Activated CD4-positive, alpha-beta T cell treated with anti-CD3 and anti-CD28 coated beads, Interleukin-2, amount 10 ng/mL, durations not matched to agents 24 days and 14 days (primary cell): ENCODE results near the gene ZNF280B. TPM values are rescaled to one million over a fixed set of nuclear protein-coding genes. Genes with fewer than 3 reads are reported as not detected.

ENCODE experiments used
- DNase-seq: peaks from one replicate; pipeline ENCODE4 v3.0.0; 2022
- H3K27ac Mint-ChIP-seq: one replicate; pipeline ENCODE4 v1.8.0; 2022; ENCODE audit warnings: mild to moderate bottlenecking, mixed read lengths
- H3K27me3 Mint-ChIP-seq: one replicate; pipeline ENCODE4 v1.8.0; 2022; ENCODE audit warnings: mixed read lengths
- H3K36me3 Mint-ChIP-seq: one replicate; pipeline ENCODE4 v1.8.0; 2022; ENCODE audit warnings: low read depth, mild to moderate bottlenecking, mixed read lengths
- H3K4me1 Mint-ChIP-seq: one replicate; pipeline ENCODE4 v1.8.0; 2021; ENCODE audit warnings: mixed read lengths
- H3K4me3 Mint-ChIP-seq: one replicate; pipeline ENCODE4 v1.8.0; 2022; ENCODE audit warnings: mild to moderate bottlenecking, moderate library complexity, mixed read lengths
- H3K9me3 Mint-ChIP-seq: one replicate; pipeline ENCODE4 v1.8.0; 2021; ENCODE audit warnings: mixed read lengths
- intact Hi-C: fragments of 100-400 bp; cut with micrococcal nuclease; formaldehyde crosslinking; loops from one replicate; pipeline ENCODE4 v1.15.1; 2023
- total RNA-seq: library from RNA; stranded (reverse); gene quantifications from 2 replicates; pipeline ENCODE4 v1.2.3, GENCODE V29; 2022

The ZNF280B gene
- total RNA-seq: 2.8 and 3.2 TPM in 2 replicates

- intact Hi-C loops: no loop called here
Observed at GRCh38 chr22:22508274-22509176, at the start of gene ZNF280B. ZNF280B (minus strand) TSS chr22:22508742; CDS start chr22:22489398, 19,344 bp downstream.

GRCh38 chr22:22556995-22557925, 48.7 kb upstream of the ZNF280B start:
- no peaks in the 10 kb centered on the region for H3K9me3 Mint-ChIP-seq
- peaks cover 6% of the 10 kb centered on the region for H3K4me1 Mint-ChIP-seq
- intact Hi-C loops: no loop called here
- no peak for DNase-seq
- H3K27ac Mint-ChIP-seq: no peak overlapping the region
- peaks cover under 1% of the 10 kb centered on the region for H3K27me3 Mint-ChIP-seq
- H3K4me3 Mint-ChIP-seq: no peak overlapping the region
- H3K36me3 Mint-ChIP-seq: no peaks in the 10 kb centered on the region

More at GRCh38 chr22:22508274-22509176, at the start of gene ZNF280B:
- Mint-ChIP-seq H3K9me3 (peaks cover 8% of the 10 kb centered on the region), H3K27me3 (peaks cover 20% of the 10 kb centered on the region), H3K36me3 (peaks cover 16% of the 10 kb centered on the region), H3K27ac (no peak within 1 kb of the TSS), H3K4me1 (peaks cover 9% of the 10 kb centered on the region), H3K4me3 (peak within 1 kb of the TSS; percentile 82)
- peak; percentile 96 for DNase-seq

- H3K4me3 Mint-ChIP-seq: no peak overlapping the region
- H3K9me3 Mint-ChIP-seq: no peaks in the 10 kb centered on the region
- DNase-seq: no peak
- H3K27me3 Mint-ChIP-seq: no peaks in the 10 kb centered on the region
- intact Hi-C loops: no loop called here
- no peaks in the 10 kb centered on the region for H3K36me3 Mint-ChIP-seq
- H3K27ac Mint-ChIP-seq: no peak overlapping the region
- H3K4me1 Mint-ChIP-seq: peaks cover 6% of the 10 kb centered on the region
Observed at GRCh38 chr22:22556578-22556977, 48.0 kb upstream of the ZNF280B start.

- intact Hi-C loops: no loop called here
- Mint-ChIP-seq H3K4me3 (no peak overlapping the region), H3K4me1 (peaks cover 6% of the 10 kb centered on the region), H3K27me3 (no peaks in the 10 kb centered on the region), H3K9me3 (no peaks in the 10 kb centered on the region), H3K27ac (no peak overlapping the region), H3K36me3 (no peaks in the 10 kb centered on the region)
- no peak for DNase-seq
Observed at GRCh38 chr22:22555596-22555995, 47.1 kb upstream of the ZNF280B start.

- intact Hi-C loops: no loop called here
- H3K4me3 Mint-ChIP-seq: no peak overlapping the region
- H3K36me3 Mint-ChIP-seq: no peaks in the 10 kb centered on the region
- no peak overlapping the region for H3K27ac Mint-ChIP-seq
- no peaks in the 10 kb centered on the region for H3K9me3 Mint-ChIP-seq
- peaks cover 6% of the 10 kb centered on the region for H3K4me1 Mint-ChIP-seq
- DNase-seq: no peak
- H3K27me3 Mint-ChIP-seq: no peaks in the 10 kb centered on the region
Observed at GRCh38 chr22:22554587-22555284, 46.2 kb upstream of the ZNF280B start.

GRCh38 chr22:22553735-22554586, 45.4 kb upstream of the ZNF280B start:
- Mint-ChIP-seq H3K36me3 (no peaks in the 10 kb centered on the region), H3K4me1 (peaks cover 3% of the 10 kb centered on the region), H3K27me3 (no peaks in the 10 kb centered on the region), H3K27ac (no peak overlapping the region), H3K4me3 (no peak overlapping the region), H3K9me3 (no peaks in the 10 kb centered on the region)
- intact Hi-C loops: no loop called here
- DNase-seq: no peak

GRCh38 chr22:22553141-22553540, 44.6 kb upstream of the ZNF280B start:
- no peak for DNase-seq
- intact Hi-C loops: no loop called here
- Mint-ChIP-seq H3K4me1 (peaks cover 2% of the 10 kb centered on the region), H3K27ac (no peak overlapping the region), H3K27me3 (peaks cover 2% of the 10 kb centered on the region), H3K9me3 (no peaks in the 10 kb centered on the region), H3K36me3 (no peaks in the 10 kb centered on the region), H3K4me3 (no peak overlapping the region)

- Mint-ChIP-seq H3K27me3 (peaks cover 2% of the 10 kb centered on the region), H3K4me1 (peaks cover 2% of the 10 kb centered on the region), H3K9me3 (no peaks in the 10 kb centered on the region), H3K4me3 (no peak overlapping the region), H3K27ac (no peak overlapping the region), H3K36me3 (no peaks in the 10 kb centered on the region)
- intact Hi-C loops: no loop called here
- DNase-seq: no peak
Observed at GRCh38 chr22:22552630-22553029, 44.1 kb upstream of the ZNF280B start.

GRCh38 chr22:22550789-22551434, 42.4 kb upstream of the ZNF280B start:
- Mint-ChIP-seq H3K4me3 (no peak overlapping the region), H3K27ac (no peak overlapping the region), H3K9me3 (no peaks in the 10 kb centered on the region), H3K36me3 (no peaks in the 10 kb centered on the region), H3K4me1 (peaks cover 2% of the 10 kb centered on the region), H3K27me3 (peaks cover 2% of the 10 kb centered on the region)
- intact Hi-C loops: no loop called here
- no peak for DNase-seq

GRCh38 chr22:22548910-22549309, 40.4 kb upstream of the ZNF280B start:
- peaks cover 2% of the 10 kb centered on the region for H3K4me1 Mint-ChIP-seq
- H3K36me3 Mint-ChIP-seq: no peaks in the 10 kb centered on the region
- H3K27me3 Mint-ChIP-seq: peaks cover 2% of the 10 kb centered on the region
- no peak overlapping the region for H3K4me3 Mint-ChIP-seq
- no peaks in the 10 kb centered on the region for H3K9me3 Mint-ChIP-seq
- H3K27ac Mint-ChIP-seq: no peak overlapping the region
- intact Hi-C loops: no loop called here
- DNase-seq: no peak

- DNase-seq: no peak
- Mint-ChIP-seq H3K4me1 (peaks cover 2% of the 10 kb centered on the region), H3K27me3 (peaks cover 2% of the 10 kb centered on the region), H3K36me3 (no peaks in the 10 kb centered on the region), H3K27ac (no peak overlapping the region), H3K9me3 (no peaks in the 10 kb centered on the region), H3K4me3 (no peak overlapping the region)
- intact Hi-C loops: no loop called here
Observed at GRCh38 chr22:22548317-22548716, 39.8 kb upstream of the ZNF280B start.

GRCh38 chr22:22547692-22548300, 39.3 kb upstream of the ZNF280B start:
- Mint-ChIP-seq H3K4me1 (no peaks in the 10 kb centered on the region), H3K27ac (no peak overlapping the region), H3K27me3 (peaks cover 2% of the 10 kb centered on the region), H3K4me3 (no peak overlapping the region), H3K36me3 (no peaks in the 10 kb centered on the region), H3K9me3 (no peaks in the 10 kb centered on the region)
- intact Hi-C loops: no loop called here
- no peak for DNase-seq
